Measurements from ENCODE around the gene PTPRF. TPM values are rescaled to one million over a fixed set of nuclear protein-coding genes. Genes with fewer than 3 reads are reported as not detected.

Gene PTPRF
- total and polyA plus RNA-seq, 4 donors, result 41.2 to 241 (median 85.6) TPM

DNA sequence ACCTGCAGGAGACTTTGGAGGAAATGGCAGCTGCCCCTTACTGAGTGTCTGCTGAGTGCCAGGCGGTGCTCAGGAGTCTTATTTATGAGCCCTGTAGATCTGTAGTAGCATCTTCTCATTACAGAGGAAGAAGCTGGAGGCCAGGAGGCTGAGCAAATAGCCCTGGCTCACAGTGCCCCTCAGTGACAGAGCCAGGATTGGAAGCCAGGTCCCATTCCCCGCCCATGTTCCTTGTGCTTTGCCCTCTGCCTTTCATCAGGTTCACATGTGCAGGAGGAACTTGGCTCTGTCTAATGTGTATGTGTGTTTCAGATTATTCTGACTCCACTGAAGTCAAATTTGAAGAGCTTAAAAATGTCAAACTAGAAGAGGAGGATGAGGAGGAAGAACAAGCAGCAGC lies 140.5 kb downstream of the PTPRF start:
- Histone ChIP-seq H3K4me1 (ENCODE audit: control insufficient read depth in 4 of 4, insufficient read depth in 4 of 4, low read length in 3 of 4) (peaks cover 0 to 10% (median 4%) of the 10 kb centered on the region in 4 donors), H3K9me3 (ENCODE audit: control insufficient read depth in 4 of 4, low read length in 3 of 4) (no peaks in the 10 kb centered on the region), H3K4me3 (ENCODE audit: low read depth in 1 of 3, low read length in 3 of 3) (no peak overlapping the region), H3K27ac (ENCODE audit: low read depth in 1 of 2, low read length in 2 of 2) (no peak overlapping the region), H3K27me3 (ENCODE audit: control insufficient read depth in 4 of 4, insufficient read depth in 4 of 4, low read length in 3 of 4) (no peaks in the 10 kb centered on the region), H3K9ac (ENCODE audit: low read depth in 1 of 2, low read length in 2 of 2) (no peak overlapping the region), H3K36me3 (ENCODE audit: control insufficient read depth in 4 of 4, insufficient read depth in 3 of 4, low read depth in 1 of 4, low read length in 3 of 4) (peaks cover 21 to 82% (median 59%) of the 10 kb centered on the region in 4 donors)
- TF ChIP-seq, protein P1, sequence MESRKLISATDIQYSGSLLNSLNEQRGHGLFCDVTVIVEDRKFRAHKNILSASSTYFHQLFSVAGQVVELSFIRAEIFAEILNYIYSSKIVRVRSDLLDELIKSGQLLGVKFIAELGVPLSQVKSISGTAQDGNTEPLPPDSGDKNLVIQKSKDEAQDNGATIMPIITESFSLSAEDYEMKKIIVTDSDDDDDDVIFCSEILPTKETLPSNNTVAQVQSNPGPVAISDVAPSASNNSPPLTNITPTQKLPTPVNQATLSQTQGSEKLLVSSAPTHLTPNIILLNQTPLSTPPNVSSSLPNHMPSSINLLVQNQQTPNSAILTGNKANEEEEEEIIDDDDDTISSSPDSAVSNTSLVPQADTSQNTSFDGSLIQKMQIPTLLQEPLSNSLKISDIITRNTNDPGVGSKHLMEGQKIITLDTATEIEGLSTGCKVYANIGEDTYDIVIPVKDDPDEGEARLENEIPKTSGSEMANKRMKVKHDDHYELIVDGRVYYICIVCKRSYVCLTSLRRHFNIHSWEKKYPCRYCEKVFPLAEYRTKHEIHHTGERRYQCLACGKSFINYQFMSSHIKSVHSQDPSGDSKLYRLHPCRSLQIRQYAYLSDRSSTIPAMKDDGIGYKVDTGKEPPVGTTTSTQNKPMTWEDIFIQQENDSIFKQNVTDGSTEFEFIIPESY (IDR thresholded peaks at IDR 0.05), result no peak
- TF ChIP-seq EGR1 (IDR thresholded peaks at IDR 0.05; ENCODE audit: low read depth in 2 of 2) (no peak), RAD21 (IDR thresholded peaks at IDR 0.05) (peak; percentile 11 to 54), FOXA1 (IDR thresholded peaks at IDR 0.05) (no peak), FOXA2 (IDR thresholded peaks at IDR 0.05) (no peak), HNF4G (IDR thresholded peaks at IDR 0.05) (no peak), HNF4A (conservative IDR thresholded peaks at IDR 0.05) (peak in 1 of 2 donors; percentile 64), GABPA (IDR thresholded peaks at IDR 0.05 in 1 of 2, conservative IDR thresholded peaks at IDR 0.05 in 1 of 2) (no peak), TAF1 (conservative IDR thresholded peaks at IDR 0.05) (no peak), JUND (IDR thresholded peaks at IDR 0.05) (no peak), NR2F2 (IDR thresholded peaks at IDR 0.05) (no peak), RXRA (IDR thresholded peaks at IDR 0.05) (peak in 1 of 2 donors; percentile 24), SP1 (IDR thresholded peaks at IDR 0.05) (no peak), YY1 (IDR thresholded peaks at IDR 0.05) (no peak)
- TF ChIP-seq, protein P2, sequence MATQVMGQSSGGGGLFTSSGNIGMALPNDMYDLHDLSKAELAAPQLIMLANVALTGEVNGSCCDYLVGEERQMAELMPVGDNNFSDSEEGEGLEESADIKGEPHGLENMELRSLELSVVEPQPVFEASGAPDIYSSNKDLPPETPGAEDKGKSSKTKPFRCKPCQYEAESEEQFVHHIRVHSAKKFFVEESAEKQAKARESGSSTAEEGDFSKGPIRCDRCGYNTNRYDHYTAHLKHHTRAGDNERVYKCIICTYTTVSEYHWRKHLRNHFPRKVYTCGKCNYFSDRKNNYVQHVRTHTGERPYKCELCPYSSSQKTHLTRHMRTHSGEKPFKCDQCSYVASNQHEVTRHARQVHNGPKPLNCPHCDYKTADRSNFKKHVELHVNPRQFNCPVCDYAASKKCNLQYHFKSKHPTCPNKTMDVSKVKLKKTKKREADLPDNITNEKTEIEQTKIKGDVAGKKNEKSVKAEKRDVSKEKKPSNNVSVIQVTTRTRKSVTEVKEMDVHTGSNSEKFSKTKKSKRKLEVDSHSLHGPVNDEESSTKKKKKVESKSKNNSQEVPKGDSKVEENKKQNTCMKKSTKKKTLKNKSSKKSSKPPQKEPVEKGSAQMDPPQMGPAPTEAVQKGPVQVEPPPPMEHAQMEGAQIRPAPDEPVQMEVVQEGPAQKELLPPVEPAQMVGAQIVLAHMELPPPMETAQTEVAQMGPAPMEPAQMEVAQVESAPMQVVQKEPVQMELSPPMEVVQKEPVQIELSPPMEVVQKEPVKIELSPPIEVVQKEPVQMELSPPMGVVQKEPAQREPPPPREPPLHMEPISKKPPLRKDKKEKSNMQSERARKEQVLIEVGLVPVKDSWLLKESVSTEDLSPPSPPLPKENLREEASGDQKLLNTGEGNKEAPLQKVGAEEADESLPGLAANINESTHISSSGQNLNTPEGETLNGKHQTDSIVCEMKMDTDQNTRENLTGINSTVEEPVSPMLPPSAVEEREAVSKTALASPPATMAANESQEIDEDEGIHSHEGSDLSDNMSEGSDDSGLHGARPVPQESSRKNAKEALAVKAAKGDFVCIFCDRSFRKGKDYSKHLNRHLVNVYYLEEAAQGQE (IDR thresholded peaks at IDR 0.05), result no peak
- TF ChIP-seq, protein P3, sequence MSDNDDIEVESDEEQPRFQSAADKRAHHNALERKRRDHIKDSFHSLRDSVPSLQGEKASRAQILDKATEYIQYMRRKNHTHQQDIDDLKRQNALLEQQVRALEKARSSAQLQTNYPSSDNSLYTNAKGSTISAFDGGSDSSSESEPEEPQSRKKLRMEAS (IDR thresholded peaks at IDR 0.05), result peak; percentile 28
- TF ChIP-seq, protein P4, sequence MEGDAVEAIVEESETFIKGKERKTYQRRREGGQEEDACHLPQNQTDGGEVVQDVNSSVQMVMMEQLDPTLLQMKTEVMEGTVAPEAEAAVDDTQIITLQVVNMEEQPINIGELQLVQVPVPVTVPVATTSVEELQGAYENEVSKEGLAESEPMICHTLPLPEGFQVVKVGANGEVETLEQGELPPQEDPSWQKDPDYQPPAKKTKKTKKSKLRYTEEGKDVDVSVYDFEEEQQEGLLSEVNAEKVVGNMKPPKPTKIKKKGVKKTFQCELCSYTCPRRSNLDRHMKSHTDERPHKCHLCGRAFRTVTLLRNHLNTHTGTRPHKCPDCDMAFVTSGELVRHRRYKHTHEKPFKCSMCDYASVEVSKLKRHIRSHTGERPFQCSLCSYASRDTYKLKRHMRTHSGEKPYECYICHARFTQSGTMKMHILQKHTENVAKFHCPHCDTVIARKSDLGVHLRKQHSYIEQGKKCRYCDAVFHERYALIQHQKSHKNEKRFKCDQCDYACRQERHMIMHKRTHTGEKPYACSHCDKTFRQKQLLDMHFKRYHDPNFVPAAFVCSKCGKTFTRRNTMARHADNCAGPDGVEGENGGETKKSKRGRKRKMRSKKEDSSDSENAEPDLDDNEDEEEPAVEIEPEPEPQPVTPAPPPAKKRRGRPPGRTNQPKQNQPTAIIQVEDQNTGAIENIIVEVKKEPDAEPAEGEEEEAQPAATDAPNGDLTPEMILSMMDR (IDR thresholded peaks at IDR 0.05; ENCODE audit: low read depth, low read length, missing input control), result peak; percentile 3
- TF ChIP-seq, protein P5, sequence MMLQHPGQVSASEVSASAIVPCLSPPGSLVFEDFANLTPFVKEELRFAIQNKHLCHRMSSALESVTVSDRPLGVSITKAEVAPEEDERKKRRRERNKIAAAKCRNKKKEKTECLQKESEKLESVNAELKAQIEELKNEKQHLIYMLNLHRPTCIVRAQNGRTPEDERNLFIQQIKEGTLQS (IDR thresholded peaks at IDR 0.05), result no peak
- 59% methylated on average over 2 of the region's 2 CpGs for WGBS
- DNase-seq (ENCODE audit: low spot score), result no peak
